ENCODE data around the gene SLC38A11. TPM values are rescaled to one million over a fixed set of nuclear protein-coding genes. Genes with fewer than 3 reads are reported as not detected.

Gene SLC38A11
- total RNA-seq, 1 experiment from 2014 or later = not detected

DNA sequence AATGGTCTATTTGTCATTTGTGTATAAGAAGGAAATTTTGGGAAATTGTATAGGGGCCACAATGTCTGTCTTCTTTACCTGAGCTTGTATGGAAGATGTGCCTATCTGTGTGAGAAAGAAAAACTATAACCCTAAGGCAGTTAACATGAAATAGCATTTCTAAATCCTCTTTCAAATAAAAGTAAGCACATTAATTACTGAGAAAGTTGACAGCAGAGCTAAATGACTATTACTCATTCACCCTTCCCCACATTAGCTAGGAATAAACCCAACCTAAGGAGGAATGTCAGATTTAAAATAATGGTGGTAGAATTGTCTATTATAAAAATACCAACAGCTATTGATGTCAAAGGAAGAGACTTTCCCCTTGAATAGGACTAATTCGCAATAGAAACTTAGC, 56.2 kb downstream of the SLC38A11 start:
- H3K27me3 ChIP-seq (ENCODE audit: insufficient read depth, low read depth) = no peaks in the 10 kb centered on the region
- no peak overlapping the region for H3K4me3 ChIP-seq
- ChIA-PET CTCF (no interaction called here), POLR2A (ENCODE audit: unreplicated experiment) (no interaction called here)
- no peaks in the 10 kb centered on the region for H3F3A ChIP-seq (ENCODE audit: insufficient read depth, low read depth)
- H3K4me2 ChIP-seq = no peak overlapping the region
- no peaks in the 10 kb centered on the region; the same call in 1 of the 2 replicates for H3K9me3 ChIP-seq (ENCODE audit: insufficient read depth, low read depth)
- H3K79me2 ChIP-seq (ENCODE audit: low read depth) = no peaks in the 10 kb centered on the region
- no peaks in the 10 kb centered on the region for H3K9me2 ChIP-seq (ENCODE audit: insufficient read depth)
- H3K4me1 ChIP-seq (replicated peaks; ENCODE audit: insufficient read depth) = peaks cover 16% of the 10 kb centered on the region
- no peaks in the 10 kb centered on the region for H4K20me1 ChIP-seq (ENCODE audit: insufficient read depth)
- intact Hi-C loops (cut with micrococcal nuclease; ENCODE audit: unreplicated experiment) = no loop called here
- no TSS peak for BruUV-seq (replicated peaks)
- TF ChIP-seq, protein P1, sequence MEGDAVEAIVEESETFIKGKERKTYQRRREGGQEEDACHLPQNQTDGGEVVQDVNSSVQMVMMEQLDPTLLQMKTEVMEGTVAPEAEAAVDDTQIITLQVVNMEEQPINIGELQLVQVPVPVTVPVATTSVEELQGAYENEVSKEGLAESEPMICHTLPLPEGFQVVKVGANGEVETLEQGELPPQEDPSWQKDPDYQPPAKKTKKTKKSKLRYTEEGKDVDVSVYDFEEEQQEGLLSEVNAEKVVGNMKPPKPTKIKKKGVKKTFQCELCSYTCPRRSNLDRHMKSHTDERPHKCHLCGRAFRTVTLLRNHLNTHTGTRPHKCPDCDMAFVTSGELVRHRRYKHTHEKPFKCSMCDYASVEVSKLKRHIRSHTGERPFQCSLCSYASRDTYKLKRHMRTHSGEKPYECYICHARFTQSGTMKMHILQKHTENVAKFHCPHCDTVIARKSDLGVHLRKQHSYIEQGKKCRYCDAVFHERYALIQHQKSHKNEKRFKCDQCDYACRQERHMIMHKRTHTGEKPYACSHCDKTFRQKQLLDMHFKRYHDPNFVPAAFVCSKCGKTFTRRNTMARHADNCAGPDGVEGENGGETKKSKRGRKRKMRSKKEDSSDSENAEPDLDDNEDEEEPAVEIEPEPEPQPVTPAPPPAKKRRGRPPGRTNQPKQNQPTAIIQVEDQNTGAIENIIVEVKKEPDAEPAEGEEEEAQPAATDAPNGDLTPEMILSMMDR (conservative IDR thresholded peaks at IDR 0.05) = no peak
- TF ChIP-seq EZH2 (IDR thresholded peaks at IDR 0.05; ENCODE audit: low read depth) = no peak
- no peak overlapping the region for H3K27ac ChIP-seq
- no peaks in the 10 kb centered on the region for H3K36me3 ChIP-seq (ENCODE audit: low read depth)
- DNase-seq = no peak
- H2AFZ ChIP-seq = no peak overlapping the region

DNA sequence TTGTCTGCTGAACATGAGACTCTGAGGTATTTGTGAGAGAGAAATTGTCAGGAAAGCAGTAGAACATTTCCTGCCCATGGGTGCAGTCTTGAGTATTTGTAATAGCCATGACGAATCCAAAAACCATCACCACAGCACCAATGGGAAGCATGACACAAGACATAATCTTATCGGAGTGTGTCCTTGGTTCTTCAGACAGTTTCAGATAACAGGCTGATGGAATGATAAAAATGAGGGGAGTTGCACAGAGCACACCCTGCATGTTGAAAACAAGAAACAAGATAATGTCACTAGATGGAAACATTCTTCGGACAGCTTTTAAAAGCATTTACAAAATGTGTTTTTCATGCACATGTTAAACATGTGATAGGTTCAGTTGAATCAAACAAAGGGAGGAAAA, 56.9 kb downstream of the SLC38A11 start:
- Histone ChIP-seq H3K9me3 (ENCODE audit: insufficient read depth, low read depth) (no peaks in the 10 kb centered on the region; the same call in 1 of the 2 replicates), H2AFZ (no peak overlapping the region), H3K27me3 (ENCODE audit: insufficient read depth, low read depth) (no peaks in the 10 kb centered on the region), H3K4me3 (no peak overlapping the region), H3K27ac (no peak overlapping the region), H4K20me1 (ENCODE audit: insufficient read depth) (no peaks in the 10 kb centered on the region), H3K4me1 (replicated peaks; ENCODE audit: insufficient read depth) (peaks cover 16% of the 10 kb centered on the region), H3K36me3 (ENCODE audit: low read depth) (no peaks in the 10 kb centered on the region), H3K9me2 (ENCODE audit: insufficient read depth) (no peaks in the 10 kb centered on the region), H3K4me2 (no peak overlapping the region), H3K79me2 (ENCODE audit: low read depth) (no peaks in the 10 kb centered on the region), H3F3A (ENCODE audit: insufficient read depth, low read depth) (no peaks in the 10 kb centered on the region)
- CTCF ChIA-PET = no interaction called here
- intact Hi-C loops (cut with micrococcal nuclease; ENCODE audit: unreplicated experiment) = no loop called here
- POLR2A ChIA-PET (ENCODE audit: unreplicated experiment) = no interaction called here
- no peak for TF ChIP-seq EZH2 (IDR thresholded peaks at IDR 0.05; ENCODE audit: low read depth)
- TF ChIP-seq, protein P1 (conservative IDR thresholded peaks at IDR 0.05) = no peak
- DNase-seq = no peak
- no TSS peak for BruUV-seq (replicated peaks)

DNA sequence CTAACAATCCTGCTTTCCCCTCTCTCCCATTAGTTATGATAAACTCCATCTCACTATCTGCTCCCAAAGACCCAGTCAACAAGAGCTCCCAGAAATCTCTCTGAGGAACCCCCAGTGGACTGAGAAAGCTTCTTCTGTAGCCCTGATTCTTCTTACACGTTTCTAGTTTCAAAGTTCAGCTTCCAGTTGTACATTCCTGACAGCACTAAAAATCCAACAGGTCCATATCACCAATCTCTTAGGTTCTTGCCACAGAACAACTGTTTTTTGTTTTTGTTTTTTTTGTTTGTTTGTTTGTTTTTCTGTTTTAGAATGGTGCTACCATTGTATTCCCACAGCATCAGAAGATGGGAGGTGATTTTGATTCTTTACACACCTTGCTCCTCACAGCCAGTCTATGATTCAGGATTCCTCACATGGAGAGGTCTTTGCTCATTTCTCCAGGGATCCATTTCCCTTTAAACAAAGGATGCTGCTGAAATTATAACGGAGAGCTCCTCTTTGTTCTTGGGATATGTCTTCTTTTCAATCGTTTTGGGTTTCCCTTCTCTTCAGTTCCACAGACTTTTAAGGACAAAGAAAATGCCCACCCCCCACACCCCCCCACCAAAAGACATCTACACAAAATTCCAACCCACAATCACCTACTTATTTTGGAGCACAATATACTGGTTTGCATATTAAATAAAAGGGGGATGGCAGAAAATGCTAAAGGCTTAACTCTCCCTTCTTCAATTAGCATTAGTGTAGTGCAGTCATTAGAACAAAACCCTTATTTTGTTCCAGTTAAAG, 57.7 kb downstream of the SLC38A11 start:
- Histone ChIP-seq H2AFZ (0 out of 2 replicates have a peak overlapping the region, but pooled peaks have one; percentile 66), H3K4me3 (no peak overlapping the region), H3K27ac (peak overlapping the region; percentile 86), H3K9me3 (ENCODE audit: insufficient read depth, low read depth) (no peaks in the 10 kb centered on the region; the same call in 1 of the 2 replicates), H3K27me3 (ENCODE audit: insufficient read depth, low read depth) (no peaks in the 10 kb centered on the region), H3K4me2 (no peak overlapping the region), H3K36me3 (ENCODE audit: low read depth) (no peaks in the 10 kb centered on the region), H3K9me2 (ENCODE audit: insufficient read depth) (no peaks in the 10 kb centered on the region), H3F3A (ENCODE audit: insufficient read depth, low read depth) (no peaks in the 10 kb centered on the region), H3K4me1 (replicated peaks; ENCODE audit: insufficient read depth) (peaks cover 16% of the 10 kb centered on the region), H3K79me2 (ENCODE audit: low read depth) (no peaks in the 10 kb centered on the region), H4K20me1 (ENCODE audit: insufficient read depth) (no peaks in the 10 kb centered on the region)
- ChIA-PET CTCF (no interaction called here), POLR2A (ENCODE audit: unreplicated experiment) (interaction anchor here (0.6 kb wide), 1 partner anchor 40 kb away, joined by 12 read pairs; no protein-coding TSS in a partner anchor)
- no peak for TF ChIP-seq EZH2 (IDR thresholded peaks at IDR 0.05; ENCODE audit: low read depth)
- TF ChIP-seq, protein P1 (conservative IDR thresholded peaks at IDR 0.05) = no peak
- no peak for DNase-seq
- intact Hi-C loops (cut with micrococcal nuclease; ENCODE audit: unreplicated experiment) = no loop called here
- no TSS peak for BruUV-seq (replicated peaks)

Data from PC-9 (cell line).